ENCODE measurements around the gene GSTP1. TPM values are rescaled to one million over a fixed set of nuclear protein-coding genes. Genes with fewer than 3 reads are reported as not detected.

GSTP1 gene
- total RNA-seq (100 to 1,000 TPM; 371 to 432 TPM), polyA plus RNA-seq (100 to 1,000 TPM; 559 to 782 TPM)
- long read RNA-seq, donor 1, transcript GSTP1-202 (7 exons, 961 nt): major isoform, 187 of 232 reads
- long read RNA-seq, donor 1, partial matches to known transcripts: 26 of 232 reads
- long read RNA-seq, donor 1, other reads (novel, unspliced or antisense): 19 of 232 reads
- long read RNA-seq, donor 2, transcript GSTP1-202 (7 exons, 961 nt): major isoform, 135 of 165 reads
- long read RNA-seq, donor 2, partial matches to known transcripts: 24 of 165 reads
- long read RNA-seq, donor 2, other reads (novel, unspliced or antisense): 5 of 165 reads

- ATAC-seq (ENCODE audit: low FRiP score) (peak; percentile 97), DNase-seq (peak; percentile 95 to 98)
- intact Hi-C loops (cut with DNase I): loop anchor here in 1 of 2 donors (1.0 to 5.0 kb wide), 4 partner anchors 25 to 181 kb away; partner anchors contain the start of genes CDK2AP2, PITPNM1, PPP1CA and TBC1D10C
- Histone ChIP-seq H3K4me3 (ENCODE audit: low read length in 2 of 2) (peak within 1 kb of the TSS; percentile 58 to 69), H3K27me3 (ENCODE audit: control insufficient read depth in 1 of 2, insufficient read depth in 2 of 2, low read length in 1 of 2) (no peaks in the 10 kb centered on the region), H3K36me3 (ENCODE audit: control insufficient read depth in 1 of 2, insufficient read depth in 2 of 2, low read length in 1 of 2) (peaks cover 0 to 5% of the 10 kb centered on the region in 2 donors), H3K4me1 (ENCODE audit: control insufficient read depth in 1 of 2, insufficient read depth in 2 of 2, low read length in 2 of 2) (no peaks in the 10 kb centered on the region), H3K9me3 (ENCODE audit: control insufficient read depth, low read length) (no peaks in the 10 kb centered on the region), H3K27ac (ENCODE audit: low read depth in 1 of 2, low read length in 2 of 2) (peak within 1 kb of the TSS; percentile 80 to 95)
- 2% methylated on average over 57 to 81 of the region's 81 CpGs for WGBS, 2 donors
Measured at GRCh38 chr11:67583247-67584204, at the start of gene GSTP1. GSTP1 (plus strand) TSS chr11:67583812; CDS start chr11:67583844, 32 bp downstream.

GRCh38 chr11:67534070-67534679 is 49.4 kb upstream of the GSTP1 start:
- 39 to 40% methylated on average over 4 of the region's 4 CpGs for WGBS, 2 donors
- intact Hi-C loops (cut with DNase I): no loop called here
- Histone ChIP-seq H3K4me1 (ENCODE audit: control insufficient read depth in 1 of 2, insufficient read depth in 2 of 2, low read length in 2 of 2) (no peaks in the 10 kb centered on the region), H3K4me3 (ENCODE audit: low read length in 2 of 2) (no peak overlapping the region), H3K36me3 (ENCODE audit: control insufficient read depth in 1 of 2, insufficient read depth in 2 of 2, low read length in 1 of 2) (no peaks in the 10 kb centered on the region), H3K27ac (ENCODE audit: low read depth in 1 of 2, low read length in 2 of 2) (no peak overlapping the region), H3K27me3 (ENCODE audit: control insufficient read depth in 1 of 2, insufficient read depth in 2 of 2, low read length in 1 of 2) (no peaks in the 10 kb centered on the region), H3K9me3 (ENCODE audit: control insufficient read depth, low read length) (no peaks in the 10 kb centered on the region)
- DNase-seq (no peak), ATAC-seq (ENCODE audit: low FRiP score) (no peak)

GRCh38 chr11:67535561-67535960 is 48.1 kb upstream of the GSTP1 start:
- no peak for ATAC-seq (ENCODE audit: low FRiP score)
- Histone ChIP-seq H3K4me3 (ENCODE audit: low read length in 2 of 2) (no peak overlapping the region), H3K4me1 (ENCODE audit: control insufficient read depth in 1 of 2, insufficient read depth in 2 of 2, low read length in 2 of 2) (no peaks in the 10 kb centered on the region), H3K27ac (ENCODE audit: low read depth in 1 of 2, low read length in 2 of 2) (no peak overlapping the region), H3K27me3 (ENCODE audit: control insufficient read depth in 1 of 2, insufficient read depth in 2 of 2, low read length in 1 of 2) (no peaks in the 10 kb centered on the region), H3K9me3 (ENCODE audit: control insufficient read depth, low read length) (no peaks in the 10 kb centered on the region), H3K36me3 (ENCODE audit: control insufficient read depth in 1 of 2, insufficient read depth in 2 of 2, low read length in 1 of 2) (no peaks in the 10 kb centered on the region)
- intact Hi-C loops (cut with DNase I): no loop called here
- WGBS, 2 donors: 92 to 95% methylated on average over 1 of the region's 1 CpG
- DNase-seq: no peak

- Histone ChIP-seq H3K36me3 (ENCODE audit: control insufficient read depth in 1 of 2, insufficient read depth in 2 of 2, low read length in 1 of 2) (no peaks in the 10 kb centered on the region), H3K27me3 (ENCODE audit: control insufficient read depth in 1 of 2, insufficient read depth in 2 of 2, low read length in 1 of 2) (no peaks in the 10 kb centered on the region), H3K4me1 (ENCODE audit: control insufficient read depth in 1 of 2, insufficient read depth in 2 of 2, low read length in 2 of 2) (no peaks in the 10 kb centered on the region), H3K9me3 (ENCODE audit: control insufficient read depth, low read length) (no peaks in the 10 kb centered on the region), H3K27ac (ENCODE audit: low read depth in 1 of 2, low read length in 2 of 2) (no peak overlapping the region), H3K4me3 (ENCODE audit: low read length in 2 of 2) (no peak overlapping the region)
- 29 to 33% methylated on average over 6 of the region's 6 CpGs for WGBS, 2 donors
- no peak for ATAC-seq (ENCODE audit: low FRiP score)
- no peak for DNase-seq
- intact Hi-C loops (cut with DNase I): no loop called here
Measured at GRCh38 chr11:67538306-67538705, 45.3 kb upstream of the GSTP1 start.

- Histone ChIP-seq H3K27ac (ENCODE audit: low read depth in 1 of 2, low read length in 2 of 2) (no peak overlapping the region), H3K4me1 (ENCODE audit: control insufficient read depth in 1 of 2, insufficient read depth in 2 of 2, low read length in 2 of 2) (no peaks in the 10 kb centered on the region), H3K27me3 (ENCODE audit: control insufficient read depth in 1 of 2, insufficient read depth in 2 of 2, low read length in 1 of 2) (no peaks in the 10 kb centered on the region), H3K36me3 (ENCODE audit: control insufficient read depth in 1 of 2, insufficient read depth in 2 of 2, low read length in 1 of 2) (no peaks in the 10 kb centered on the region), H3K9me3 (ENCODE audit: control insufficient read depth, low read length) (no peaks in the 10 kb centered on the region), H3K4me3 (ENCODE audit: low read length in 2 of 2) (no peak overlapping the region)
- ATAC-seq (ENCODE audit: low FRiP score) (no peak), DNase-seq (no peak)
- WGBS, 2 donors: 82 to 83% methylated on average over 10 of the region's 10 CpGs
- intact Hi-C loops (cut with DNase I): no loop called here
Measured at GRCh38 chr11:67538823-67539505, 44.6 kb upstream of the GSTP1 start.

- 86 to 92% methylated on average over 4 of the region's 4 CpGs for WGBS, 2 donors
- DNase-seq (no peak), ATAC-seq (ENCODE audit: low FRiP score) (no peak)
- Histone ChIP-seq H3K4me3 (ENCODE audit: low read length in 2 of 2) (no peak overlapping the region), H3K4me1 (ENCODE audit: control insufficient read depth in 1 of 2, insufficient read depth in 2 of 2, low read length in 2 of 2) (no peaks in the 10 kb centered on the region), H3K27ac (ENCODE audit: low read depth in 1 of 2, low read length in 2 of 2) (no peak overlapping the region), H3K27me3 (ENCODE audit: control insufficient read depth in 1 of 2, insufficient read depth in 2 of 2, low read length in 1 of 2) (no peaks in the 10 kb centered on the region), H3K9me3 (ENCODE audit: control insufficient read depth, low read length) (no peaks in the 10 kb centered on the region), H3K36me3 (ENCODE audit: control insufficient read depth in 1 of 2, insufficient read depth in 2 of 2, low read length in 1 of 2) (no peaks in the 10 kb centered on the region)
- intact Hi-C loops (cut with DNase I): no loop called here
Measured at GRCh38 chr11:67539550-67539949, 44.1 kb upstream of the GSTP1 start.

GRCh38 chr11:67541198-67541597 is 42.4 kb upstream of the GSTP1 start:
- whole genome bisulfite sequencing, 2 donors: 93 to 94% methylated on average over 6 of the region's 6 CpGs
- Histone ChIP-seq H3K9me3 (ENCODE audit: control insufficient read depth, low read length) (no peaks in the 10 kb centered on the region), H3K36me3 (ENCODE audit: control insufficient read depth in 1 of 2, insufficient read depth in 2 of 2, low read length in 1 of 2) (no peaks in the 10 kb centered on the region), H3K4me3 (ENCODE audit: low read length in 2 of 2) (no peak overlapping the region), H3K4me1 (ENCODE audit: control insufficient read depth in 1 of 2, insufficient read depth in 2 of 2, low read length in 2 of 2) (no peaks in the 10 kb centered on the region), H3K27ac (ENCODE audit: low read depth in 1 of 2, low read length in 2 of 2) (no peak overlapping the region), H3K27me3 (ENCODE audit: control insufficient read depth in 1 of 2, insufficient read depth in 2 of 2, low read length in 1 of 2) (no peaks in the 10 kb centered on the region)
- DNase-seq (no peak), ATAC-seq (ENCODE audit: low FRiP score) (no peak)
- intact Hi-C loops (cut with DNase I): no loop called here

- ATAC-seq (ENCODE audit: low FRiP score): no peak
Measured at GRCh38 chr11:67542169-67542568, 41.4 kb upstream of the GSTP1 start.

More at GRCh38 chr11:67542169-67542568, 41.4 kb upstream of the GSTP1 start:
- no peak for DNase-seq
- Histone ChIP-seq H3K27me3 (ENCODE audit: control insufficient read depth in 1 of 2, insufficient read depth in 2 of 2, low read length in 1 of 2) (no peaks in the 10 kb centered on the region), H3K27ac (ENCODE audit: low read depth in 1 of 2, low read length in 2 of 2) (no peak overlapping the region), H3K4me3 (ENCODE audit: low read length in 2 of 2) (no peak overlapping the region), H3K4me1 (ENCODE audit: control insufficient read depth in 1 of 2, insufficient read depth in 2 of 2, low read length in 2 of 2) (no peaks in the 10 kb centered on the region), H3K36me3 (ENCODE audit: control insufficient read depth in 1 of 2, insufficient read depth in 2 of 2, low read length in 1 of 2) (no peaks in the 10 kb centered on the region), H3K9me3 (ENCODE audit: control insufficient read depth, low read length) (no peaks in the 10 kb centered on the region)
- intact Hi-C loops (cut with DNase I): no loop called here
- WGBS, 2 donors: 65 to 69% methylated on average over 3 of the region's 3 CpGs
